BJ (cell line): Measurements from ENCODE around the gene MCTP1. TPM values are rescaled to one million over a fixed set of nuclear protein-coding genes. Genes with fewer than 3 reads are reported as not detected.

Source experiments
- CTCF ChIA-PET: fragments of 350-600 bp; formaldehyde crosslinking; extraction: SDS; loops from one replicate; lab custom pipeline; 2021; ENCODE audit warnings: antibody characterized with exemption, inconsistent platforms; lab: Yijun Ruan, JAX
- POLR2A ChIA-PET: fragments of 300-600 bp; sonication (Branson Sonifier 250); formaldehyde crosslinking; extraction: SDS; loops from one replicate; lab custom pipeline; 2021; ENCODE audit warnings: antibody characterized with exemption; lab: Charles Lee
- DNase-seq: peaks from one replicate; pipeline ENCODE4 v3.0.0-alpha.2; 2011; ENCODE audit warnings: low read depth
- H3K27me3 ChIP-seq: 2 replicates; pipeline ENCODE4 v1.6.0; 2011; ENCODE audit warnings: low read length; ENCODE audit not compliant: control insufficient read depth, insufficient read depth
- H3K36me3 ChIP-seq: 2 replicates; pipeline ENCODE4 v1.5.1; 2011; ENCODE audit warnings: low read length; ENCODE audit not compliant: control insufficient read depth, insufficient read depth
- H3K4me3 ChIP-seq: 2 replicates; pipeline ENCODE4 v1.5.1; 2011; ENCODE audit warnings: low read depth, mild to moderate bottlenecking, control low read depth, low read length
- polyA plus RNA-seq: library from polyadenylated mRNA; depleted of rRNA; stranded (reverse); fragments of >200 nt; gene quantifications from 2 replicates; pipeline ENCODE4 v1.2.3, GENCODE V29; 2011
- TF ChIP-seq, protein P1 (sequence below): IDR thresholded peaks from 2 replicates; pipeline ENCODE4 v1.5.1; 2011; ENCODE audit warnings: low read depth, mild to moderate bottlenecking, control low read depth, inconsistent platforms, low read length, moderate library complexity; ENCODE audit not compliant: insufficient read depth

MCTP1 gene
- polyA plus RNA-seq, 1 experiment: 0.02 TPM

DNA sequence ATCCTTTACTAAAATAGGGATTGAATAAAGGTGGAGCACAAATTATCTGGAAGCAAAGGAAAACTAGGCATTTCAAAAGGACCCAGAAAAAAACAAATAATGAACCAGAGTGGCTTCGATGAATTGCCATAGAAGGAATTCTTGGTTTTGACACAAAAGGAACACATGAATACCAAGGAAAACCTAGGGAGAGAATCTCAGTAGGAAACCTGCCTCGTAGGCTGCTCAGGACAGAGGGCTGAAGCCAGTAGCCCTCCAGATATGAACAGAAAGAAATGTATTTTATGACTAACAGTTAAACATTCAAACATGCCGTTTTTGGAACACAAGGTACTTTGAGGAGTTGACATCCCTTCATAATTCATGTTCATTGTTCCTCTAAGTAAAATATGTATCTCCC lies 420.9 kb downstream of the MCTP1 start:
- Histone ChIP-seq H3K27me3 (no peaks in the 10 kb centered on the region), H3K36me3 (no peaks in the 10 kb centered on the region), H3K4me3 (no peak overlapping the region)
- ChIA-PET CTCF (no interaction called here), POLR2A (no interaction called here)
- TF ChIP-seq, protein P1, sequence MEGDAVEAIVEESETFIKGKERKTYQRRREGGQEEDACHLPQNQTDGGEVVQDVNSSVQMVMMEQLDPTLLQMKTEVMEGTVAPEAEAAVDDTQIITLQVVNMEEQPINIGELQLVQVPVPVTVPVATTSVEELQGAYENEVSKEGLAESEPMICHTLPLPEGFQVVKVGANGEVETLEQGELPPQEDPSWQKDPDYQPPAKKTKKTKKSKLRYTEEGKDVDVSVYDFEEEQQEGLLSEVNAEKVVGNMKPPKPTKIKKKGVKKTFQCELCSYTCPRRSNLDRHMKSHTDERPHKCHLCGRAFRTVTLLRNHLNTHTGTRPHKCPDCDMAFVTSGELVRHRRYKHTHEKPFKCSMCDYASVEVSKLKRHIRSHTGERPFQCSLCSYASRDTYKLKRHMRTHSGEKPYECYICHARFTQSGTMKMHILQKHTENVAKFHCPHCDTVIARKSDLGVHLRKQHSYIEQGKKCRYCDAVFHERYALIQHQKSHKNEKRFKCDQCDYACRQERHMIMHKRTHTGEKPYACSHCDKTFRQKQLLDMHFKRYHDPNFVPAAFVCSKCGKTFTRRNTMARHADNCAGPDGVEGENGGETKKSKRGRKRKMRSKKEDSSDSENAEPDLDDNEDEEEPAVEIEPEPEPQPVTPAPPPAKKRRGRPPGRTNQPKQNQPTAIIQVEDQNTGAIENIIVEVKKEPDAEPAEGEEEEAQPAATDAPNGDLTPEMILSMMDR: no peak
- no peak for DNase-seq

DNA sequence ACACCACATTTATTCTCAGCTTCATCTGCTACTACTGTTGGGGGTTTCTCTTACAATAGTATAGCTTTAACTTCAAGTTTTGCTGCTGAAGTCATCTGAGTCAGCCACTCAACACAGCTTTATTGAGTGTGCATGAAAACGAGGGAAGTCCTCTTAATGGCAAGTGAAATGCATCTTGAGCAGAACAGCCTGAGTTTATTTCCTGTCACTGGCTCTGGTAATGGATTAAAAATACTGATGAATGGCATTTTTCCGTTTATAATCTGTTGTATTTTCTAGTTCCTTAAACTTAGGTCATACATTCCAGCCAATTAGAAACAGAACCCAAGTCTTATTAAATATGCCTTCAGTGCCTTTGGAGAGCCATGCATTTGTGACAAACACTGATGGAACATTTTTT lies 427.8 kb downstream of the MCTP1 start:
- TF ChIP-seq, protein P1: no peak
- ChIA-PET CTCF (interaction anchor here (0.8 kb wide), 1 partner anchor 13 kb away, joined by 3 read pairs; no protein-coding TSS in a partner anchor), POLR2A (no interaction called here)
- no peak for DNase-seq
- Histone ChIP-seq H3K4me3 (no peak overlapping the region), H3K27me3 (no peaks in the 10 kb centered on the region), H3K36me3 (no peaks in the 10 kb centered on the region)

- ChIA-PET POLR2A (no interaction called here), CTCF (interaction anchor here (0.8 kb wide), 1 partner anchor 14 kb away, joined by 3 read pairs; no protein-coding TSS in a partner anchor)
- no peak for DNase-seq
- Histone ChIP-seq H3K36me3 (no peaks in the 10 kb centered on the region), H3K27me3 (no peaks in the 10 kb centered on the region), H3K4me3 (no peak overlapping the region)
- TF ChIP-seq, protein P1: no peak
Measured at GRCh38 chr5:94856257-94856800, 428.6 kb downstream of the MCTP1 start.

- H3K4me3 ChIP-seq: no peak overlapping the region
- no peak for DNase-seq
- ChIA-PET POLR2A (no interaction called here), CTCF (no interaction called here)
- TF ChIP-seq, protein P1: no peak
- no peaks in the 10 kb centered on the region for H3K36me3 ChIP-seq
- no peaks in the 10 kb centered on the region for H3K27me3 ChIP-seq
Measured at GRCh38 chr5:94855543-94855942, 429.4 kb downstream of the MCTP1 start.

- Histone ChIP-seq H3K27me3 (no peaks in the 10 kb centered on the region), H3K36me3 (no peaks in the 10 kb centered on the region), H3K4me3 (no peak overlapping the region)
- no peak for DNase-seq
- TF ChIP-seq, protein P1: no peak
- ChIA-PET CTCF (interaction anchor here (0.8 to 1.5 kb wide), 2 partner anchors 11 to 91 kb away, joined by 3 to 5 read pairs; no protein-coding TSS in a partner anchor), POLR2A (no interaction called here)
Measured at GRCh38 chr5:94853120-94853519, 431.8 kb downstream of the MCTP1 start.
